Endothelial cell of umbilical vein (primary cell): Measurements from ENCODE around the gene SGTB. TPM values are rescaled to one million over a fixed set of nuclear protein-coding genes. Genes with fewer than 3 reads are reported as not detected.

Experiments
- BruUV-seq: library from RNA; stranded (reverse); fragments of 400-500 nt; replicated peaks from 2 replicates; lab custom pipeline; 2021; lab: Mats Ljungman, UMichigan
- CTCF ChIA-PET: fragments of 300-600, 350-600 bp; sonication (Branson Sonifier 250); formaldehyde crosslinking; loops from one replicate; lab custom pipeline; 2021; ENCODE audit warnings: antibody characterized with exemption, inconsistent platforms; lab: Charles Lee
- POLR2A ChIA-PET: fragments of 300-600, 350-600 bp; sonication (Branson Sonifier 250); formaldehyde crosslinking; loops from one replicate; lab custom pipeline; 2021; ENCODE audit warnings: antibody characterized with exemption, inconsistent platforms; lab: Charles Lee
- DNase-seq: peaks from one replicate; pipeline ENCODE4 v3.0.0-alpha.2; 2011; ENCODE audit warnings: low read depth, low spot score
- FAIRE-seq: peaks from 2 replicates; lab custom pipeline; 2011; peaks lifted over from hg19 to GRCh38; lab: Jason Lieb, UNC
- H2AFZ ChIP-seq: 2 replicates; pipeline ENCODE4 v1.6.0; 2012; ENCODE audit warnings: low read depth, low read length, control low read depth, inconsistent platforms
- H3K27ac ChIP-seq: 2 replicates; pipeline ENCODE4 v1.5.1; 2011; ENCODE audit warnings: low read depth, mild to moderate bottlenecking, control low read depth, low read length, moderate library complexity; ENCODE audit not compliant: insufficient read depth
- H3K27me3 ChIP-seq, 2 experiments: 2 replicates each; pipeline versions ENCODE4 v1.6.0 to v1.6.1; 2011; ENCODE audit warnings: low read length in 2 of 2, mixed read lengths in 1 of 2; ENCODE audit not compliant: control insufficient read depth in 2 of 2, insufficient read depth in 2 of 2
- H3K36me3 ChIP-seq, 2 experiments: 2 replicates in 1 of 2; 3 replicates in 1 of 2; pipeline ENCODE4 v1.5.1; 2011; ENCODE audit warnings: low read length in 2 of 2, mild to moderate bottlenecking in 1 of 2, moderate library complexity in 1 of 2; ENCODE audit not compliant: control insufficient read depth in 2 of 2, insufficient read depth in 2 of 2; ENCODE audit errors: extremely low read depth in 1 of 2
- H3K4me1 ChIP-seq: 3 replicates; pipeline ENCODE4 v1.5.1; 2011; ENCODE audit warnings: mild to moderate bottlenecking, low read length; ENCODE audit not compliant: control insufficient read depth, insufficient read depth; ENCODE audit errors: extremely low read depth
- H3K4me2 ChIP-seq: 2 replicates; pipeline ENCODE4 v1.6.1; 2011; ENCODE audit warnings: low read length, control low read depth, mixed read lengths; ENCODE audit not compliant: insufficient read depth
- H3K4me3 ChIP-seq, 3 experiments: fragments of 200-600 bp in 1 of 3; sonication (generic), shearing (Covaris generic) in 1 of 3; replicated peaks in 1 of 3; 2 replicates each; pipeline ENCODE4 v1.5.1; 2011 to 2016; ENCODE audit warnings: control low read depth in 3 of 3, low read length in 3 of 3, mild to moderate bottlenecking in 2 of 3, inconsistent platforms in 1 of 3, low read depth in 1 of 3, moderate library complexity in 1 of 3; ENCODE audit not compliant: insufficient read depth in 1 of 3
- H3K79me2 ChIP-seq: 2 replicates; pipeline ENCODE4 v1.6.0; 2012; ENCODE audit warnings: low read length, inconsistent platforms; ENCODE audit not compliant: control insufficient read depth, insufficient read depth
- H3K9ac ChIP-seq: replicated peaks from 2 replicates; pipeline ENCODE3; 2011; ENCODE audit warnings: low read length, control low read depth; ENCODE audit not compliant: insufficient read depth; ENCODE audit errors: extremely low read depth
- H3K9me1 ChIP-seq: replicated peaks from 3 replicates; pipeline ENCODE4 v1.6.0; 2011; ENCODE audit warnings: mild to moderate bottlenecking, low read length; ENCODE audit not compliant: control insufficient read depth, insufficient read depth; ENCODE audit errors: extremely low read depth
- H3K9me3 ChIP-seq: replicated peaks from 2 replicates; pipeline ENCODE4 v1.5.1; 2012; ENCODE audit warnings: low read length, inconsistent platforms; ENCODE audit not compliant: control insufficient read depth, insufficient read depth
- H4K20me1 ChIP-seq: replicated peaks from 2 replicates; pipeline ENCODE3; 2011; ENCODE audit warnings: mild to moderate bottlenecking, low read length; ENCODE audit not compliant: control insufficient read depth, insufficient read depth; ENCODE audit errors: extremely low read depth
- CTCF ChIP-seq, 2 donors: IDR thresholded peaks; 1 replicate in 1 of 2; 2 replicates in 1 of 2; pipeline ENCODE4 v1.5.1; 2011; ENCODE audit warnings: low read length in 2 of 2, mild to moderate bottlenecking in 2 of 2, moderate library complexity in 2 of 2, control low read depth in 1 of 2, inconsistent platforms in 1 of 2, low read depth in 1 of 2; ENCODE audit not compliant: insufficient read depth in 1 of 2; ENCODE audit errors: extremely low read depth in 1 of 2
- EZH2 ChIP-seq: IDR thresholded peaks from 2 replicates; pipeline ENCODE4 v1.6.1; 2012; ENCODE audit warnings: borderline replicate concordance, low read depth, mild to moderate bottlenecking, moderate library complexity, low read length, inconsistent platforms; ENCODE audit not compliant: severe bottlenecking
- FOS ChIP-seq: IDR thresholded peaks from 2 replicates; pipeline ENCODE4 v1.6.1; 2011; ENCODE audit warnings: mild to moderate bottlenecking, low read length, moderate library complexity, borderline replicate concordance; ENCODE audit not compliant: insufficient read depth
- GATA2 ChIP-seq: IDR thresholded peaks from 2 replicates; pipeline ENCODE4 v1.7.0; 2011; ENCODE audit warnings: low read depth, mild to moderate bottlenecking, moderate library complexity, mixed read lengths, low read length; ENCODE audit not compliant: insufficient read length, insufficient read depth
- JUN ChIP-seq: IDR thresholded peaks from 2 replicates; pipeline ENCODE4 v1.6.1; 2011; ENCODE audit warnings: borderline replicate concordance, low read depth; ENCODE audit not compliant: insufficient read length, insufficient read depth
- MAX ChIP-seq: IDR thresholded peaks from 2 replicates; pipeline ENCODE4 v1.6.1; 2011; ENCODE audit not compliant: insufficient read depth, insufficient read length
- MYC ChIP-seq: IDR thresholded peaks from one replicate; pipeline ENCODE4 v1.6.1; 2011; ENCODE audit warnings: mild to moderate bottlenecking, low read depth, low read length
- POLR2A ChIP-seq: IDR thresholded peaks from 2 replicates; pipeline ENCODE4 v1.6.1; 2012; ENCODE audit warnings: low read depth, mild to moderate bottlenecking, control low read depth, low read length
- POLR2AphosphoS5 ChIP-seq: IDR thresholded peaks from 2 replicates; pipeline ENCODE4 v1.6.1; 2012; ENCODE audit warnings: low read depth, mild to moderate bottlenecking, control low read depth, low read length, moderate library complexity; ENCODE audit not compliant: insufficient read depth
- dilution Hi-C: fragments of 300-500 bp; cut with MboI; formaldehyde crosslinking; loops from one replicate; pipeline ENCODE4 v1.15.0; 2019; ENCODE audit warnings: low sequenced_read_pairs; ENCODE audit not compliant: extremely low pct_ligation_motif_present
- intact Hi-C: fragments of 100-400 bp; cut with micrococcal nuclease; formaldehyde crosslinking; loops from one replicate; pipeline ENCODE4 v1.10.0; 2022
- polyA plus RNA-seq, 4 experiments: library from polyadenylated mRNA; depleted of rRNA in 3 of 4; stranded (reverse) in 3 of 4; unstranded in 1 of 4; fragments of >200 nt; gene quantifications; 2 replicates each; pipeline versions ENCODE4 v1.2.1 to v1.2.3, GENCODE V29; 2011 to 2012; ENCODE audit warnings: missing spikeins in 1 of 4
- total RNA-seq: library from RNA; stranded (reverse); gene quantifications from 2 replicates; pipeline ENCODE4 v1.2.3, GENCODE V29; 2021

Gene SGTB
- total and polyA plus RNA-seq, 2 donors (not counting 3 experiments of a cell fraction or from before 2014, with no cell fraction given), result 3.1 to 14.1 TPM

GRCh38 chr5:65749221-65749844, 27.4 kb upstream of the SGTB start:
- no peaks in the 10 kb centered on the region for H3K27me3 ChIP-seq
- dilution Hi-C loops, result no loop called here
- H3K4me1 ChIP-seq, result no peaks in the 10 kb centered on the region
- H2AFZ ChIP-seq, result no peak overlapping the region
- no peaks in the 10 kb centered on the region for H3K9me3 ChIP-seq
- no peaks in the 10 kb centered on the region for H4K20me1 ChIP-seq
- no peak overlapping the region for H3K9ac ChIP-seq
- intact Hi-C loops, result loop anchor here (10.0 kb wide), 1 partner anchor 325 kb away; no protein-coding TSS in a partner anchor
- no peak overlapping the region for H3K4me3 ChIP-seq
- TF ChIP-seq FOS (no peak), CTCF (IDR thresholded peaks at IDR 0.05; ENCODE audit: extremely low read depth in 1 of 2, insufficient read depth in 1 of 2, low read depth in 1 of 2, low read length in 2 of 2) (no peak), POLR2AphosphoS5 (no peak), JUN (no peak), MAX (no peak), EZH2 (no peak), GATA2 (no peak), POLR2A (no peak), MYC (no peak)
- FAIRE-seq (no peak), DNase-seq (no peak)
- POLR2A ChIA-PET, result no interaction called here
- CTCF ChIA-PET, result interaction anchor here (1.0 to 1.4 kb wide), 3 partner anchors 9 to 557 kb away, joined by 3 to 4 read pairs (median 4); no protein-coding TSS in a partner anchor
- BruUV-seq, result no TSS peak
- no peak overlapping the region for H3K4me2 ChIP-seq
- no peaks in the 10 kb centered on the region for H3K9me1 ChIP-seq
- H3K79me2 ChIP-seq, result peaks cover 22% of the 10 kb centered on the region
- H3K27ac ChIP-seq, result no peak overlapping the region
- H3K36me3 ChIP-seq, result no peaks in the 10 kb centered on the region
